ENCODE results near the gene TMEM198. TPM values are rescaled to one million over a fixed set of nuclear protein-coding genes. Genes with fewer than 3 reads are reported as not detected.

Gene TMEM198
- total and polyA plus RNA-seq, 2 of the 4 experiments (the other 2 are of a cell fraction): 0.18 to 2.2 TPM

DNA sequence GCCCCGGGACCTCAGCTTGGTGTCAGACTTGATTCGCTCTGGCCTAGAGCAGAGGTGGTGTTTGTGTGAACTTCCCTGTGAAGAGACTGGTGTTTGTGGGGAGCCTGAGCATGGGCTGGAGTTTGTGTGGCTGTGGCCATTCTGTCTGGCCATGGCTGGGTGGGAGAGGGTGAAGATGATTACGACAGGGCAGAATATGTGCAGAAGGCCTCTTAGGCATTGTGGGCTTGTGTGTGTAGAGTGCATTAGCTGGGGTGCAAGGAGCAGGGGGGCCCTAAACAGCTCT is 17.0 kb downstream of the TMEM198 start:
- dilution Hi-C loops (cut with HindIII; ENCODE audit: low sequenced_read_pairs, unreplicated experiment) (no loop called here), intact Hi-C loops (cut with micrococcal nuclease) (no loop called here)
- POLR2A ChIA-PET (ENCODE audit: unreplicated experiment): no interaction called here

More for the DNA sequence above, 17.0 kb downstream of the TMEM198 start:
- Histone ChIP-seq H3K23ac (ENCODE audit: low read depth, low read length) (no peak overlapping the region), H3K27me3 (ENCODE audit: control insufficient read depth, insufficient read depth, low read length) (no peaks in the 10 kb centered on the region), H3K4me2 (ENCODE audit: low read depth, low read length) (no peak overlapping the region), H2AK9ac (replicated peaks; ENCODE audit: low read depth, low read length, poor library complexity) (no peak overlapping the region), H4K20me1 (ENCODE audit: insufficient read depth, low read length) (peaks cover 3% of the 10 kb centered on the region; the same call in 1 of the 2 replicates), H2AFZ (replicated peaks; ENCODE audit: low read length, poor library complexity) (no peak overlapping the region), H4K5ac (ENCODE audit: low read depth, low read length) (no peak overlapping the region), H4K91ac (ENCODE audit: insufficient read depth, low read depth, low read length) (no peak overlapping the region), H2BK20ac (ENCODE audit: low read depth, low read length) (no peak overlapping the region), H3K4me1 (ENCODE audit: control insufficient read depth, insufficient read depth, low read length) (peaks cover 2% of the 10 kb centered on the region; the same call in 1 of the 2 replicates), H2AK5ac (ENCODE audit: low read depth, low read length) (no peak overlapping the region), H2BK15ac (ENCODE audit: low read depth, low read length) (no peak overlapping the region), H3K18ac (ENCODE audit: low read depth, low read length) (no peak overlapping the region), H3K27ac (ENCODE audit: insufficient read depth, low read length) (no peak overlapping the region), H3K4me3 (ENCODE audit: insufficient read depth, low read depth, low read length) (no peak overlapping the region), H2BK120ac (ENCODE audit: low read depth, low read length) (no peak overlapping the region), H3K4ac (ENCODE audit: low read depth, low read length) (no peak overlapping the region), H3K36me3 (ENCODE audit: control insufficient read depth, insufficient read depth, low read length) (peaks cover 11% of the 10 kb centered on the region), H4K8ac (ENCODE audit: low read depth in 2 of 2, low read length in 2 of 2) (no peak overlapping the region), H3K9me1 (ENCODE audit: insufficient read depth, low read length) (no peaks in the 10 kb centered on the region; the same call in 1 of the 2 replicates), H3K9me3 (ENCODE audit: control insufficient read depth, insufficient read depth, low read length) (no peaks in the 10 kb centered on the region), H2BK5ac (ENCODE audit: low read depth, low read length, poor library complexity, severe bottlenecking) (no peak overlapping the region), H3K56ac (ENCODE audit: extremely low read depth, insufficient read depth, low read length) (no peak overlapping the region), H3K14ac (replicated peaks; ENCODE audit: low read depth, low read length) (no peak overlapping the region), H3K79me1 (ENCODE audit: low read depth in 1 of 2, low read length in 2 of 2) (no peaks in the 10 kb centered on the region), H3K9ac (ENCODE audit: low read depth, low read length) (no peak overlapping the region)
- ATAC-seq (ENCODE audit: low read depth) (peak; percentile 4; the same call in 1 of the 2 replicates), DNase-seq (no peak)
- CTCF ChIA-PET: interaction anchor here (1.1 to 2.0 kb wide), 4 partner anchors 12 to 82 kb away, joined by 3 to 10 read pairs (median 8); partner anchors contain the start of genes CHPF, STK11IP and TMEM198
- TF ChIP-seq CEBPB (IDR thresholded peaks at IDR 0.05; ENCODE audit: low read depth, low read length) (no peak), USF2 (IDR thresholded peaks at IDR 0.05; ENCODE audit: low read depth, low read length) (no peak), ELK1 (IDR thresholded peaks at IDR 0.05; ENCODE audit: borderline replicate concordance, low read depth, low read length) (no peak), NFE2L2 (IDR thresholded peaks at IDR 0.05; ENCODE audit: low read depth, low read length) (no peak), RAD21 (IDR thresholded peaks at IDR 0.05; ENCODE audit: low read length) (no peak), FOS (IDR thresholded peaks at IDR 0.05; ENCODE audit: low read depth, low read length) (no peak), MAFK (IDR thresholded peaks at IDR 0.05; ENCODE audit: low read depth, low read length) (no peak), SMC3 (IDR thresholded peaks at IDR 0.05; ENCODE audit: low read depth, low read length) (no peak), RFX5 (IDR thresholded peaks at IDR 0.05; ENCODE audit: low read depth, low read length) (no peak), RCOR1 (IDR thresholded peaks at IDR 0.05; ENCODE audit: insufficient replicate concordance, low read length) (no peak), BHLHE40 (IDR thresholded peaks at IDR 0.05; ENCODE audit: low read depth, low read length) (no peak), MAZ (IDR thresholded peaks at IDR 0.05; ENCODE audit: borderline replicate concordance, low read depth, low read length) (no peak), CHD1 (IDR thresholded peaks at IDR 0.05; ENCODE audit: low read depth, low read length) (no peak), MXI1 (IDR thresholded peaks at IDR 0.05; ENCODE audit: borderline replicate concordance, low read depth, low read length) (no peak)
- TF ChIP-seq, protein P1, sequence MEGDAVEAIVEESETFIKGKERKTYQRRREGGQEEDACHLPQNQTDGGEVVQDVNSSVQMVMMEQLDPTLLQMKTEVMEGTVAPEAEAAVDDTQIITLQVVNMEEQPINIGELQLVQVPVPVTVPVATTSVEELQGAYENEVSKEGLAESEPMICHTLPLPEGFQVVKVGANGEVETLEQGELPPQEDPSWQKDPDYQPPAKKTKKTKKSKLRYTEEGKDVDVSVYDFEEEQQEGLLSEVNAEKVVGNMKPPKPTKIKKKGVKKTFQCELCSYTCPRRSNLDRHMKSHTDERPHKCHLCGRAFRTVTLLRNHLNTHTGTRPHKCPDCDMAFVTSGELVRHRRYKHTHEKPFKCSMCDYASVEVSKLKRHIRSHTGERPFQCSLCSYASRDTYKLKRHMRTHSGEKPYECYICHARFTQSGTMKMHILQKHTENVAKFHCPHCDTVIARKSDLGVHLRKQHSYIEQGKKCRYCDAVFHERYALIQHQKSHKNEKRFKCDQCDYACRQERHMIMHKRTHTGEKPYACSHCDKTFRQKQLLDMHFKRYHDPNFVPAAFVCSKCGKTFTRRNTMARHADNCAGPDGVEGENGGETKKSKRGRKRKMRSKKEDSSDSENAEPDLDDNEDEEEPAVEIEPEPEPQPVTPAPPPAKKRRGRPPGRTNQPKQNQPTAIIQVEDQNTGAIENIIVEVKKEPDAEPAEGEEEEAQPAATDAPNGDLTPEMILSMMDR (conservative IDR thresholded peaks at IDR 0.05; ENCODE audit: low read depth, low read length): no peak
- 65% methylated on average over 2 of the region's 3 CpGs; no CpG with 5 or more reads in 1 of the 2 experiments for WGBS, 2 experiments (ENCODE audit: extremely low coverage in 2 of 2, insufficient read length in 1 of 2)
- no TSS peak for BruUV-seq (replicated peaks)
- in situ Hi-C loops (cut with MboI; ENCODE audit: low sequenced_read_pairs): no loop called here

Data from IMR-90 (cell line).